Activated T-cell treated with anti-CD3 and anti-CD28 coated beads, Interleukin-2, amount 50 U/mL, for 24 hours (primary cell): ENCODE measurements around the gene SLC38A7.

Experiments used
- DNase-seq: peaks from one replicate; pipeline ENCODE4 v3.0.0-alpha.2; 2020
- H3K27ac Mint-ChIP-seq: 2 replicates; pipeline ENCODE4 v1.8.0; 2020; ENCODE audit warnings: mild to moderate bottlenecking, mixed read lengths
- H3K27me3 Mint-ChIP-seq: 2 replicates; pipeline ENCODE4 v1.8.0; 2020; ENCODE audit warnings: mixed read lengths
- H3K36me3 Mint-ChIP-seq: 2 replicates; pipeline ENCODE4 v1.8.0; 2020; ENCODE audit warnings: low read depth, mixed read lengths
- H3K4me1 Mint-ChIP-seq: 2 replicates; pipeline ENCODE4 v1.8.0; 2020; ENCODE audit warnings: low read depth, mixed read lengths
- H3K4me3 Mint-ChIP-seq: 2 replicates; pipeline ENCODE4 v1.8.0; 2020; ENCODE audit warnings: mild to moderate bottlenecking, moderate library complexity, mixed read lengths
- H3K9me3 Mint-ChIP-seq: 2 replicates; pipeline ENCODE4 v1.8.0; 2020; ENCODE audit warnings: mixed read lengths

SLC38A7 gene

GRCh38 chr16:58634265-58634802 is 50.2 kb downstream of the SLC38A7 start:
- peaks cover 2% of the 10 kb centered on the region for H3K27me3 Mint-ChIP-seq
- H3K36me3 Mint-ChIP-seq: peaks cover 8% of the 10 kb centered on the region
- no peak overlapping the region for H3K4me3 Mint-ChIP-seq
- no peak for DNase-seq
- H3K9me3 Mint-ChIP-seq: no peaks in the 10 kb centered on the region
- no peak overlapping the region for H3K27ac Mint-ChIP-seq
- peaks cover 13% of the 10 kb centered on the region for H3K4me1 Mint-ChIP-seq

- DNase-seq: peak; percentile 98
- Mint-ChIP-seq H3K36me3 (peaks cover 45% of the 10 kb centered on the region), H3K4me1 (peaks cover 32% of the 10 kb centered on the region), H3K4me3 (peak within 1 kb of the TSS; percentile 100), H3K27me3 (peaks cover 2% of the 10 kb centered on the region), H3K9me3 (no peaks in the 10 kb centered on the region), H3K27ac (peak within 1 kb of the TSS; percentile 100)
Observed at GRCh38 chr16:58629733-58630640, 54.6 kb downstream of the SLC38A7 start, which contains the start of gene CNOT1. CNOT1 (minus strand) TSS chr16:58629826; CDS start chr16:58599337, 30,489 bp downstream.

- peak overlapping the region; percentile 100 for H3K4me3 Mint-ChIP-seq
- no peaks in the 10 kb centered on the region for H3K9me3 Mint-ChIP-seq
- H3K27ac Mint-ChIP-seq: peak overlapping the region; percentile 100
- H3K4me1 Mint-ChIP-seq: peaks cover 41% of the 10 kb centered on the region
- H3K27me3 Mint-ChIP-seq: peaks cover 2% of the 10 kb centered on the region
- peaks cover 54% of the 10 kb centered on the region for H3K36me3 Mint-ChIP-seq
- DNase-seq: peak; percentile 74
Observed at GRCh38 chr16:58628845-58629732, 55.5 kb downstream of the SLC38A7 start.

GRCh38 chr16:58624209-58624608 is 60.4 kb downstream of the SLC38A7 start:
- H3K9me3 Mint-ChIP-seq: no peaks in the 10 kb centered on the region
- no peak for DNase-seq
- peak overlapping the region; percentile 57 for H3K27ac Mint-ChIP-seq
- no peaks in the 10 kb centered on the region for H3K27me3 Mint-ChIP-seq
- peaks cover 48% of the 10 kb centered on the region for H3K4me1 Mint-ChIP-seq
- H3K4me3 Mint-ChIP-seq: no peak overlapping the region
- peaks cover 94% of the 10 kb centered on the region for H3K36me3 Mint-ChIP-seq

GRCh38 chr16:58620396-58620795 is 64.2 kb downstream of the SLC38A7 start:
- DNase-seq: no peak
- H3K27me3 Mint-ChIP-seq: no peaks in the 10 kb centered on the region
- peak overlapping the region; percentile 68 for H3K27ac Mint-ChIP-seq
- H3K4me1 Mint-ChIP-seq: peaks cover 44% of the 10 kb centered on the region
- no peak overlapping the region for H3K4me3 Mint-ChIP-seq
- no peaks in the 10 kb centered on the region for H3K9me3 Mint-ChIP-seq
- H3K36me3 Mint-ChIP-seq: peaks cover 91% of the 10 kb centered on the region

- peaks cover 85% of the 10 kb centered on the region for H3K36me3 Mint-ChIP-seq
- H3K9me3 Mint-ChIP-seq: no peaks in the 10 kb centered on the region
- H3K4me3 Mint-ChIP-seq: no peak overlapping the region
- H3K4me1 Mint-ChIP-seq: peaks cover 47% of the 10 kb centered on the region
- peak overlapping the region; percentile 86 for H3K27ac Mint-ChIP-seq
- no peak for DNase-seq
- no peaks in the 10 kb centered on the region for H3K27me3 Mint-ChIP-seq
Observed at GRCh38 chr16:58615280-58615679, 69.3 kb downstream of the SLC38A7 start.
